HG03521 (cell line): ENCODE data around the gene DHTKD1.
"Not testable (repeated sequence)": the region's sequence is repeated elsewhere in the genome, so short reads cannot be mapped to it uniquely, and the experiment has no call there.

Experiments used
- ATAC-seq: cut with Tn5 transposase; IDR thresholded peaks from one replicate; pipeline ENCODE4 v1.9.1; 2021; ENCODE audit warnings: mild to moderate bottlenecking, moderate library complexity; ENCODE audit not compliant: unreplicated experiment

Gene DHTKD1

DNA sequence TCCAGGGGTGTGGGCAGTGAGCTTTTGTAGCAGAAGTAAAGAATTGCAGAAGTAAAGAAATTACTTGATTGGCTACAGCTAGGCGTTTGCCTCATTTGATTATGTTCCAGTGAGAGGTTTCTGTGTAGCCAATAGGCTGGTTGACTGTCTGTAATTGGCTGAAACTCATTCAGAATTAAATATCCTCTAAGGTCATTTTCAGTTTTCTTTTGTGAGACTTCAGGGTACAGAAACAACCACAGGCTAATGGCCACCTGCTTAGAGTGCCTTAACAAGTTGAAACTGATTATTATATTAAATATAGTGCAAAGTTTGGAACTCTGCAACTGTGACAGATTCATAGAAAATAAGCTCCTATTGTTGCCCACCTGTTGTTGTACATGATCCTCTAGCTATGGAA lies 71.3 kb downstream of the DHTKD1 start:
- ATAC-seq, result no peak

DNA sequence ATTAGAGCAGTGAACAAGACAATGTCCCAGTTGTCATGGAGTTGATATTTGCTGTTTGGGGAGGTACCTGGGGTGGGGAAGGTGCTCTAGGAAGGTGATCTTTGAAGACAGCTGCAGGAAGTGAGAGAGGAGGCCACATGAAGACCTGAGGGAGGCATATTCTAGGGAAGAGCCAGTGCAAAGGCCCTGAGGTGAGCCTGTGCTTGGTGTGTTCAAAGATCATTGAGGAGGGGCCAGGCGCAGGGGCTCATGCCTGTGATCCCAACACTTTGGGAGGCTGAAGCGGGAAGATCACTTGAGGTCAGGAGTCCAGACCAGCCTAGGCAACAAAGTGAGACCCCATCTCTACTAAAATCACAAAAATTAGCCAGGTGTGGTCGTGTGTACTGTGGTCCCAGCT lies 75.8 kb downstream of the DHTKD1 start:
- ATAC-seq, result no peak

DNA sequence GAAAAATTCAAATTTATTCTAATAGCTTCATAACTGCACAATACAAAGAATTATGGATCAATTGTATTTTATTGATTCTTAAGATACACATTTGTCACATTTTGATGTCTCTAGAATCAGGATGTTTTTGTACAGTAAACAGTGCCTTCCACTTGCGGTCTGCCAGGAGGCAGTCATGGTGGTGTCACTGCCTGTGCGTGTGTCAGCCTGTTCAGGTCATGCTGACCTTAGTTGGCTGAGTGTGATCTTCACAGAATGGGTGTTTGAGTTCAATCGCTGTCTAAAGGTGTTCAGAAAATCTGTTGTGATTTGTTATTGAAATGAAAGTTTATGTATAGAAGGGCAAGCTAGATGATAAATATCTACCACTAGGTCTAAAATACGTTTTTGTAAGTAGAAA lies 81.4 kb downstream of the DHTKD1 start:
- ATAC-seq, result no peak

DNA sequence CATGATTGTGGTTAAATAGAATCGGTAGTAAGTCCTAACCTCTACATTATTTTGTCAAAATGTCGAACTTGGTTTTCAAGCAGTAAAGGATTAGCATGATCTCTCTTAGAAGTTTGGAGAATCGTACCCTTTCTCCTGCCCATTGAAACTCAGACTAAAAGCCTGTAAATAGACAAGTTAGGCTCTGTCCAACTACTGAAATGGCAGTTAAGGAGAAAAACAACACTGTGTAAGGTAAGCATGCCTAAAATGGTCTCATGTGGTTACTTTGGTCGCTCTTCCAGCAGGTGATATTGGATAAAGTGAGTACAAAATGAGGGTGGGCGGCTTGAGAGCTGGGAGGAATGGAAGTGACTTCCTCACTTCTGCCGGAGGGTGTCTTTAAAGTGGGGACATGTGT lies 85.8 kb downstream of the DHTKD1 start:
- no peak for ATAC-seq

DNA sequence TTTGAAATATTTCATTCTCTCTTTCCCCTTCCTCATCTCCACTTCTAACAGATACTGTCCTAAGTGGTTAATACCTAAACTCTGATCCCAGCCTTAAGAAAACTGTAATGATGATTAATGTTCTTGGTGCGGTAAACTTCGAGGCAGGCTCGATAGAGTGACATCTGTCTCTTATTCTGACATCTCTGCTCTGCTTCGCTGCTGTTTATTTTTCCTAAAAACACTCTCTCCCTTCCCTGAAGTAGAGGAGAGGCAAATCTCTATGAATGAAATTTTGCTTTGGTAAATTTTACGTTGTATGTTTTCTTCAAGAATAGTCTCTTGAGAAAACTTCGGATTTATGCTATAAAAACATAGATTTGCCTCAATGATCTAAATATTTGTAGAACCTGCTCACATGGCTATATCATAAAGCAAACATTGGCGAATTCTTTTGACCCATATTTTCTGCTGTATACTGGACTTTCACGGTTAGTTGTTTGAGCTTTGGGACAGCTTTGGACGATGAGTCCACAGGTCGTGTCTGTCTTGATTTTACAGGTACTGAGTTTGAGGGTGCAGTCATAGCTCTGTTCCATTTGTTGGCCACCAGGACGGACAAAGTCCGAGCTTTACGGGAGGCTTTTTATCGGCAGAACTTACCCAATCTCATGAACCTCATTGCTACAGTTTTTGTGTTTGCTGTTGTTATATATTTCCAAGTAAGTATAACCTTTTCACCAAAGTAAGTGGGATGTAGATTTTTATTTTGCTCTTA lies 87.8 kb downstream of the DHTKD1 start:
- ATAC-seq, result no peak

DNA sequence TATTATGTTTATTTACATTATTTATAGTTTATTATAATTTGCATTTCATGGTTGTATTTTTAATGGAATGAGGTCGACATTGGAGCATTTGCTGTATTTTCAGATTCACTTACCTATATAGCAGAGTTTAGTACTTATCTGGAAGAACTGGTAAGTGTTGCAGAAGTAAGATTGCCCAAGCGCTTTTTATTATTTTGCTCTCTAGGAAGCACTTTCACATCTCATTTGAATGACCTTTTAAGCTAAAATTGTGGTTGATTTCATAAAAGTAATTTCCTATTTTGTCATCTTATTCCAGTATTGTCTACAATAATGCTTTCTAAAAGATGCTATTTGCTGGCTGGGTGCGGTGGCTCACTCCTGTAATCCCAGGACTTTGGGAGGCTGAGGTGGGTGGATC lies 89.4 kb downstream of the DHTKD1 start:
- no peak for ATAC-seq

DNA sequence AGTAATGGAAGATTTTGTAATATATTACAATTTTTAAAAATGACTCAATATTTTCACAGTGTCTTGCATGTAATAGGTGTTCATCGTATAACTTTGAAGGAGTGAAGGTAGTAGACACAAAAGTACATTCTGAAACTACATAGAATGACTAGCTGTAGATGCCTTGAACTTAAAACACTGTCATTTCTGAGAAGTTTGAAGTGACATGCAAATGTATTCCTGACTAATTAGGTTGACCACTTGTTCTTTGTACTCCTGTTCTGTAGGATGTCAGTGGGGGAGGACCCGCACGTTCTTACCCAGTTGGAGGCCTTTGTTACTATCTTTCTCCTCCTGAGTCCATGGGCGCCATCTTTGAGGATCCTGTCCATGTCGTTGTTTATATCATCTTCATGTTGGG lies 91.9 kb downstream of the DHTKD1 start:
- no peak for ATAC-seq

DNA sequence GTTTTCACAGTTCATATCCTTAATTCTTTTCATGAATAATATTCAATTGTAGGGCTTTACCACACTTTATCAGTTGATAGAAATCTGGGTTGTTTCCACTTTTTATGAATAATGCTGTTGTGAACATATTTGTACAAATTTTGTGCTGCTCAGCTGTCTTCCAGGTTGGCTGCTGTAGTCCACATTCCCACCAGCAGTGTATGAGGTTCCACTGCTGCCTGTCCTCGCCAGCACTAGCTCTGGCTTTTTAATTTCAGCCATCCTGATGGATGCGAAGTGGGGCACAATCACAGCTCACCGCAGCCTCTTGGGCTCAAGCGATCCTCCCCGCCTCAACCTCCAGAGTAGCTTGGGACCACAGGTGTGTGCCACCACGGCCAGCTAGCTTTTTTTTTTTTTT lies 94.2 kb downstream of the DHTKD1 start:
- no peak for ATAC-seq

DNA sequence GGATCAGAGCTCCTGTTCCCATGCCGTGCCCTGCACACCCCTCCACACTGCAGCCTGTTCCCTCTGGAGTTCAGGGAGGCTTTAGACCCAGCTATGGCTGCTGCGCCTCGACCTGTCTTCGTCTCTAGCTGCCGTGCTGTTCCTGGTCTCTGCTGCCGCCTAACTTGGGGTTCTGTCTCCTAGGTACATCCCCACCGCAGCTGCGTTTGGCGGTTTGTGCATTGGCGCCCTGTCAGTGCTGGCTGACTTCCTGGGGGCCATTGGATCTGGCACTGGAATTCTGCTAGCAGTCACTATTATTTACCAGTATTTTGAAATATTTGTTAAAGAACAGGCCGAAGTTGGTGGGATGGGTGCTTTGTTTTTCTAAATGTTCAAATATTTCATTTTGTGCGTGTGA lies 95.3 kb downstream of the DHTKD1 start:
- ATAC-seq, result no peak

DNA sequence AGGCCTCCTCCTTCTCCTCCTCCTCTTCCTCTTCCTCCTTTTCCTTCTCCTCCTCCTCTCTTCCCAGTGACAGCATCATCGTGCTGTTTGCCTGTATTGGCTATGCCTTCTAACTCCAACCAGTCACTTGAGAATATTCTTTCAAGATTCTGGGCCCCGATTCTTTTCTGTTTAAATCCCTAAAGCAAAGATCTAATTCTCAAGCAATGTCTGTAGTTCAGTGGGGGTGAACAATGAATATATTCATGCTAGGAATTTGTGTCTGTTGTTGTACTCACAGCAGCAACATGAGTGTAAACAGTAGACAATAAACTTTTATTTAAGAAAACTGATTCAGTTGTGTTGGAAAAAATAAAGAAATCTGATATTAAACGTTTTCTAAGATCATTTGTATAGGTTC lies 96.3 kb downstream of the DHTKD1 start:
- no peak for ATAC-seq

DNA sequence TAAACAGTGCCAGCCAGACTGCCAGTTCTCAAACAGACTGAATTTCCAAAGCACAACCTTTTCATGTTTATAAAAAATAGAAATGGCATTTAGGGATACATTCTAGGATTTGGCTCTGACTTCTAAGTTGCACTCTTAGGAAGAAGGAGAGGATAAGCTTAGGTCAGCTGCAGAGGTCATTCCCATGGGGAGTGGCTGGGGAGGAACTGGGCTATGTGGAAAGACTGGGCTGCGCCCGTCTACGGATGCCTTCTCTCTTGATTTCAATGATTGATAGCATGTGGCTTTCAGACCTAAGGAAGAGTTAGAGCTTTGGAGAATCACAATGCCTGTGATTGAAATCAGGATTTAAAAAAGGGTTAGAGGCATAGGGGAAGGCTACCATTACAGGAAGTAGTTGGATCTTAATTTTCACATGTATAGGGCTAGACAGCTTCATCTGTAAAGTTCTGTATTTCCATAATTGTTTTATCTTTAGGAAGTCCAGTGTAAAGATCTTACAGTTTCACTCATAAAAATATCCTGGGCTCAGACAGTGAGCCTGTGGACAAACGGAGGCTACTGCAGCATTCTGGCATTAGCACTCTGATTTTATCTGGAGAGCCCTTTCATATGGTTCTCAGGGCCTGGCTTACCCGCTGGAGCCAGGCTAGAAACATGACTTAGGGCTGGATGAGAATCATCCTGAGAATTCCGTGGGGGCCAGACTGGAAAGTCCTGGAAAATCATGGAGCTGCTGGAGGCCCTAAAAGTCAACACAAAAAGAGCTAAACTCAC lies 97.4 kb downstream of the DHTKD1 start:
- no peak for ATAC-seq

DNA sequence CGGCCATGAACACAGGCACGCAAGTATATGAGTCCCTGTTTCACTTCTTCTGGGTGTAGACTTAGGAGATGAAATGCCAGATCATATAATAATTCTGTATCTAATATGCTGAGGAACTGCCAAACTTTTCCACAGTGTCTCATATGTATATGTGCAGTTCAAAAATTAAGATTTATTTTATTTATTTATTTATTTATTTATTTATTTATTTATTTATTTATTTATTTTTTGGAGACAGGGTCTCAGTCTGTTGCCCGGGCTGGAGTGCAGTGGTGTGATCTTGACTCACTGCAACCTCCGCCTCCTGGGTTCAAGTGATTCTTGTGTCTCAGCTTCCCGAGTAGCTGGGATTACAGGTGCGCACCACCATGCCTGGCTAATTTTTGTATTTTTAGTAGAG lies 102.8 kb downstream of the DHTKD1 start:
- ATAC-seq, result not testable (repeated sequence)
